HUES64 (cell line): ENCODE results near the gene DHRS9.

ENCODE experiments used
- H3K27ac ChIP-seq: 2 replicates; pipeline ENCODE4 v1.7.0; 2013; ENCODE audit warnings: low read depth, low read length, inconsistent platforms
- H3K27me3 ChIP-seq: 2 replicates; pipeline ENCODE4 v1.6.1; 2013; ENCODE audit warnings: mild to moderate bottlenecking, low read length; ENCODE audit not compliant: insufficient read depth
- H3K36me3 ChIP-seq: 2 replicates; pipeline ENCODE4 v1.6.1; 2013; ENCODE audit warnings: mild to moderate bottlenecking, low read length; ENCODE audit not compliant: insufficient read depth
- H3K4me1 ChIP-seq: 2 replicates; pipeline ENCODE4 v1.6.1; 2013; ENCODE audit warnings: mild to moderate bottlenecking, low read length, moderate library complexity; ENCODE audit not compliant: insufficient read depth
- H3K4me3 ChIP-seq: 2 replicates; pipeline ENCODE4 v1.5.1; 2013; ENCODE audit warnings: mild to moderate bottlenecking, low read length, moderate library complexity
- H3K9ac ChIP-seq: 2 replicates; pipeline ENCODE4 v1.6.1; 2013; ENCODE audit warnings: mild to moderate bottlenecking, low read depth, low read length
- H3K9me3 ChIP-seq: 2 replicates; pipeline ENCODE4 v1.6.1; 2013; ENCODE audit warnings: low read depth, low read length; ENCODE audit not compliant: insufficient read depth
- WGBS: fragments of 150-250, 120-280 bp; methylation state at CpG from one replicate; pipeline ENCODE4 v1.1.7; 2013; ENCODE audit warnings: missing lambda C conversion rate; 5-methylcytosine and 5-hydroxymethylcytosine counted together

Gene DHRS9

DNA sequence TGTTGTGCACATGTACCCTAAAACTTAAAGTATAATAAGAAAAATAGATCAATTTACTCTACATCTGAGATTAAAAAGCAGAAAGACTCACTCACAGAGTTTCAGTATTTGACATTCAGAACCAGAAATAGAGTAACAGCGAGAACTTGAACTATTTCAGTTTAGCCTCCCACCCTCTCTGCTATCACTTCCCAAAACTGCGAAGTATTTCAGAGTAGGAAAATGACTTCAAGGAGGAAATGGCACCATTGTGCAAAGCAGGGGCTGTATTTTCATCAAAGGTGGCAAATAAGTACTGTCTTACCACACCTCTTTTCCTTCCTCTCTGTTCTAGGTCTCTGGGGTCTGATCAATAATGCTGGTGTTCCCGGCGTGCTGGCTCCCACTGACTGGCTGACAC lies 13.6 kb downstream of the DHRS9 start:
- Histone ChIP-seq H3K9me3 (no peaks in the 10 kb centered on the region), H3K4me3 (no peak overlapping the region), H3K4me1 (no peaks in the 10 kb centered on the region), H3K36me3 (no peaks in the 10 kb centered on the region), H3K27me3 (no peaks in the 10 kb centered on the region), H3K27ac (no peak overlapping the region), H3K9ac (no peak overlapping the region)
- WGBS = 94% methylated on average over 4 of the region's 4 CpGs

DNA sequence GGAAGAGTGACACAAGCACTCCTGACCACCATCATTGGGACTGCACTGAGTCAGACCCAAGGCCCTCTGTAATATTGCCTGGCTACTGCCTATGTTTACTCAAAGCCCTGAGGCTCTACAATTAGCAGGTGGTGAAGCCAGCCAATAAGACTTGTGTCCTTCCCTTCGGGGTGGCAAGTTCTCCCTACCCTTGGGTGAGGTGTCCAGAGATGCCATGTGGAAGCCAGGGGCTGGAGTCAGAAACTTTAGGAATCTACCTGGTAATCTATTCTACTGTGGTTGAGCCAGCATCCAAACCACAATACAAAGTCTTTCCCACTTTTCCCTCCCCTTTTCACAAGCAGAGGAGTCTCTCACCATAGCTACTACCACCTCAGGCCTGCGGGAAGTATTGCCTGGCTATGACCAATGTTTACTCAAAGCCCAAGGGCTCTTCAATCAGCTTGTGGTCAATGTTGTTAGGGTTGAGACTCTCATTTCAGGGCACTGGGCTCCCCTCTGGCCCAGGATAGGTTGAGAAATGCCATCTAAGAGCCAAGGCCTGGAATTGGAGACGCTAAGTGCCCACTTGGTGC lies 17.6 kb downstream of the DHRS9 start:
- H3K27me3 ChIP-seq = no peaks in the 10 kb centered on the region
- 97% methylated on average over 3 of the region's 3 CpGs for WGBS
- no peak overlapping the region for H3K9ac ChIP-seq
- no peaks in the 10 kb centered on the region for H3K36me3 ChIP-seq
- H3K27ac ChIP-seq = no peak overlapping the region
- no peak overlapping the region for H3K4me3 ChIP-seq
- no peaks in the 10 kb centered on the region for H3K9me3 ChIP-seq
- H3K4me1 ChIP-seq = no peaks in the 10 kb centered on the region

DNA sequence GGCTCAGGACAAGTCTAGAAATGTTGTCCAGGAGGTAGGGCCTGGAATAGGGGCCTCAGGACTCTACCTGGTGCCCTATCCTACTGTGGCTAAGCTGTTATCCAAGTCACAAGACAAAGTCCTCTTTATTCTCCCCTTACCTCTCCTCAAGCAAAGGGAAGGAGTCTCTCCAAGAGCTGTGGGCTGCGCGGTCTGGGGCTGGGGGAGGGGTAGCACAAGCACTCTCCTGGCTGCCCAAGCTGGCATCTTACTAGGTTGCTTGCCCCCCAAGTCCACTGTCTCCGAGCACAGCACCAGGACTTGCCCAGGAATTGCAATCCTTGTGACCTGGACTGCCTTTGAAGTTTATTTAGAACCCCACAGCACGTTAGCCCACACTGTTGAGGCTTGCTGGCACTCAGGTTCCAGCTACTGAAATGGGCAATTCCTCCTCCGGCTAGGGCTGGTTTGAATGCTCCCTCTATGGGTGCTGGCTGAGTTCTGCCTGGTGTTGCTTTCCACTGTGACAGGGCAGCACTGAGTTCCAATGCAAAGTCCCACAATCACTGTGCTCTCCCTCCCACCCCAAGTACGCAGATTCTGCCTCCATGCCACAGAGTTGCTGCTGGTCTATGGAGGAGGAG lies 18.5 kb downstream of the DHRS9 start:
- H3K4me1 ChIP-seq = no peaks in the 10 kb centered on the region
- no peaks in the 10 kb centered on the region for H3K36me3 ChIP-seq
- H3K9ac ChIP-seq = no peak overlapping the region
- H3K27me3 ChIP-seq = peaks cover 6% of the 10 kb centered on the region; the same call in 1 of the 2 replicates
- H3K27ac ChIP-seq = no peak overlapping the region
- H3K4me3 ChIP-seq = no peak overlapping the region
- WGBS = 86% methylated on average over 5 of the region's 6 CpGs
- H3K9me3 ChIP-seq = no peaks in the 10 kb centered on the region

DNA sequence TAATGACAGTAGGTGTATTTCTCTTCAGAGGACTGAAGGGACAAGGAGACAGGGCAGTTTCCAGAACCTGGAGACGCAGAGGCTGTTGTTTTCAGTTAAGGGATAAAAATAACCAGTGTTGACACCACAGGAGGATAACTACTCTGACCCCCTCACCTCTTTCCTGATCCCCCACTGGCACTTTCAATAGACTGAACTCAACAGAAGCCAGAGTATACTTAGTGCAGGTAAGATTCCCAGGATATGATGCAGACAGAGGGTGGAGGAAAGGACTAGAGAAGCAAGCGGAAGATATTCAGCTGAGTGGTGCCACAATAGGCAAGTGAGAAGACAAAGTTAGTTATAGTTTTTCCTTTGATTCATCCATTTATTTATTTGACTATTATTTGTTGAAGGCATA lies 19.8 kb downstream of the DHRS9 start:
- Histone ChIP-seq H3K9ac (no peak overlapping the region), H3K9me3 (no peaks in the 10 kb centered on the region), H3K4me1 (no peaks in the 10 kb centered on the region), H3K27me3 (peaks cover 18% of the 10 kb centered on the region; the same call in 1 of the 2 replicates), H3K4me3 (no peak overlapping the region), H3K36me3 (no peaks in the 10 kb centered on the region), H3K27ac (no peak overlapping the region)
- 91% methylated on average over 2 of the region's 2 CpGs for WGBS

DNA sequence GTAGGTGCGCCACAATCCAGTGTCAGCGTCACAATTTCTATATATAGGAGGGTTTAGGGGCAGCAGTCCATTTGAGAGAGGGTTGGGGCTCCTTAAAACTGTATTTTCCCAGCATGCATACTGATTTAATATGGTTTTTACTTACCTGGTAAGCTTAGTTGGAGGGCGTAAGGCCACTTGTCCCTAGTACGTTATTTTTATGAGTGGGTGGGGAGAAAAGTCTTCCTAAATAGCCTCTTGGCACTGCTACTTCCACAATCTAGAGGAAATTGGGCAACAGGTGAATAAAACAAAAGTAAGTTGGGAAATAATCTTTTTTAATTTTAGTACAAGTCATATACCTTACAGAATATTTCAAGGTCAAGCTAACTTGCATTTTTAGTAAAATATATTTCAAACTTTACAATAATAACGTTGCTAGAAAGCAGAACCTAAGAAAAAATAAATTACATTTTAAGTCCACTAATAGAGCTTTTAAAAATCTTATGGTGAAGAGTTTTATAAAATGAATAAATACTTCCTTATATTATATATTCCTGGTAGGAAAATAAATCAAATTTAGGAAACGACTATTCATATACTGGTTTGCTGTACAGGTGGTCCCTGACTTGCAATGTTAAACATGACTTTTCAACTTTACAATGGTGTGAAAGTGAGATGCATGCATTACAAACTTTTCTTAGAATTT lies 20.9 kb downstream of the DHRS9 start:
- Histone ChIP-seq H3K36me3 (no peaks in the 10 kb centered on the region), H3K4me1 (no peaks in the 10 kb centered on the region), H3K27me3 (peaks cover 23% of the 10 kb centered on the region; the same call in 1 of the 2 replicates), H3K27ac (no peak overlapping the region), H3K4me3 (no peak overlapping the region), H3K9ac (no peak overlapping the region), H3K9me3 (no peaks in the 10 kb centered on the region)
- WGBS = over 99% methylated on average over 5 of the region's 6 CpGs

DNA sequence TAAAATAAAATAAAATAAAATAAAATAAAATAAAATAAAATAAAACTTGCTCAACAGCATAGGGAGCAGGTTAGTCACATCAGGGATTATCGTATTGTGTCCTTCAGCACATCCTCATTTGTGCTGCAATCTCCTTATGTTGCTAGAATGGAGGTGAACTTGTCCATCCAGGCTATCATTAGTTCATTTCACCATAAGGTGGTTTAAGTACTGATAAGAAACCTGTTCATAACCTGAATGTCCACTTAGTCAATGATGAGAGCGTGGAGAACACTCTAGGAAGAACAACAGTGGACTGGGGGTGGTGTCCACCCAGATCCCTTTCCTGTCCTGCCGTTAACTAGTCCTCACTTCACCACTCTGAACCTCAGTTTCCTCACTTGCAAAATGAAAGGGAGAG lies 21.9 kb downstream of the DHRS9 start:
- H3K27ac ChIP-seq = no peak overlapping the region
- H3K27me3 ChIP-seq = peaks cover 29% of the 10 kb centered on the region; the same call in 1 of the 2 replicates
- no peaks in the 10 kb centered on the region for H3K9me3 ChIP-seq
- H3K4me1 ChIP-seq = no peaks in the 10 kb centered on the region
- 100% methylated on average over 3 of the region's 3 CpGs for WGBS
- no peak overlapping the region for H3K9ac ChIP-seq
- no peak overlapping the region for H3K4me3 ChIP-seq
- H3K36me3 ChIP-seq = no peaks in the 10 kb centered on the region

DNA sequence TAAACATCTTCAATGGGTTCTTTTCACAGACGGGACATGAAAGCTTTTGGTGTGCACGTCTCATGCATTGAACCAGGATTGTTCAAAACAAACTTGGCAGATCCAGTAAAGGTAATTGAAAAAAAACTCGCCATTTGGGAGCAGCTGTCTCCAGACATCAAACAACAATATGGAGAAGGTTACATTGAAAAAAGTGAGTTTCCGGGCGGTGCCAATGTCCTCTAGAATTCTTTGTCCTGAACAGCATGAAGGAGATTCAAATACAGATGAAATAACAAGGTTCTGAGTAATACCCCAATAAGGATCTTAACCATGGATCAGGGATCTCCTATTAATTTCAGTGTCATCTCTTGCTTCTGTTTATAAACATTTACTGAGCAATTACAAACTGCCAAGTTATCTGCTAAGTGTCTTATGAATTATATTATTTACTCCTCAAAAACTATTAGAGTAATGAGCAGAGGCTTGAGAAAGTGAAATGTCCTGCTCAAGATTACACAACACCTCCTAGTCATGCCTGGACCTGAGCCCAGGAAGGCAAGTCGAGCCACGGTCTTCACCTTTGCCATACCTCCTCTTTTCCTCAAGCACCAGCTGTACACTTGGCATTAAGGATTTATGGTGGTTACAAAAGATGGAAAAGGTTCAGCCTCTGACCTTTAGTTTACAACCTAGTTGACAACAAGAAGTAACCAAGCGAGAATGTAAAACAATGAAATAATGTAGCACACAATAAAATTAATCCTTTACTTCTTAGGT lies 22.6 kb downstream of the DHRS9 start:
- WGBS = 86% methylated on average over 7 of the region's 8 CpGs
- Histone ChIP-seq H3K27me3 (peaks cover 31% of the 10 kb centered on the region; the same call in 1 of the 2 replicates), H3K36me3 (no peaks in the 10 kb centered on the region), H3K9me3 (no peaks in the 10 kb centered on the region), H3K4me1 (no peaks in the 10 kb centered on the region), H3K9ac (no peak overlapping the region), H3K27ac (no peak overlapping the region), H3K4me3 (no peak overlapping the region)

DNA sequence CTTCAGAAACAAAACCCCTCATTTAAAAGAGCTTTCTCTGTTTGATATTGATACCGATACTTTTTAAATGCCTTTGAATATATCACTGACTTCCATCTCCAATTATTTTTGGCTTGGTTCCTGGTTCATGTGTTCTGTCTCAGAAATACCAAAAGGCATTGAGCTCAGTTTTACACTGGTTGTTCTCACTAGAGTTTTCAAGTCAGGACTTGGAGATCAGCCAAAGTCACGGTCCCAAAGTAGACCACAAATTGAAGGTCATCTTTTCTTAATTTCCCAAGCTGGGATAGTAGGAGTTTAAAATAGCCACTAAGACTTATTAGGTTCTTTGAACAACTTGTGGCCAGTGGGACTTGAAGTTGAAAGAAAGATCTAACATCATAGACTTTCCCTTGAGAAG lies 24.2 kb downstream of the DHRS9 start:
- Histone ChIP-seq H3K9ac (no peak overlapping the region), H3K4me3 (no peak overlapping the region), H3K27me3 (peaks cover 37% of the 10 kb centered on the region; the same call in 1 of the 2 replicates), H3K4me1 (no peaks in the 10 kb centered on the region), H3K36me3 (no peaks in the 10 kb centered on the region), H3K27ac (no peak overlapping the region), H3K9me3 (no peaks in the 10 kb centered on the region)
- 96% methylated on average over 2 of the region's 2 CpGs for WGBS

DNA sequence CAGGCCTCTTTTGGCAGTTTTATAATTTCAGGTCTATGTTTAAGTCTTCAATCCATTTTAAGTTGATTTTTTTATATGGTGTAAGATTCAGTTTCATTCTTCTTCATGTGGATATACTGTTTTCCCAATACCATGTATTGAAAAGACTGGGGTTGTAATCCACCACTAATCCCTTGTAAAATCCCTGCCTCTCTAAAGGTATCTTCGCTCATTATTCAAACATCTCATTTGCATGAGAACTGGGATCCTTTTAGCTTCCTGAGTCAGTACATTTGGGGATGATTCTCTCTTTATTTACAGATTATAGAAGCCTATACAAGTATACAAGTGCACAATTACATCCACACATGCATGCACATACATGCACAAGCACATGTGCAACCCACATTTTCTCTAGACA lies 25.3 kb downstream of the DHRS9 start:
- 60% methylated on average over 1 of the region's 1 CpG for WGBS
- Histone ChIP-seq H3K9me3 (no peaks in the 10 kb centered on the region), H3K4me1 (no peaks in the 10 kb centered on the region), H3K9ac (no peak overlapping the region), H3K4me3 (no peak overlapping the region), H3K36me3 (no peaks in the 10 kb centered on the region), H3K27ac (no peak overlapping the region), H3K27me3 (peaks cover 37% of the 10 kb centered on the region; the same call in 1 of the 2 replicates)

DNA sequence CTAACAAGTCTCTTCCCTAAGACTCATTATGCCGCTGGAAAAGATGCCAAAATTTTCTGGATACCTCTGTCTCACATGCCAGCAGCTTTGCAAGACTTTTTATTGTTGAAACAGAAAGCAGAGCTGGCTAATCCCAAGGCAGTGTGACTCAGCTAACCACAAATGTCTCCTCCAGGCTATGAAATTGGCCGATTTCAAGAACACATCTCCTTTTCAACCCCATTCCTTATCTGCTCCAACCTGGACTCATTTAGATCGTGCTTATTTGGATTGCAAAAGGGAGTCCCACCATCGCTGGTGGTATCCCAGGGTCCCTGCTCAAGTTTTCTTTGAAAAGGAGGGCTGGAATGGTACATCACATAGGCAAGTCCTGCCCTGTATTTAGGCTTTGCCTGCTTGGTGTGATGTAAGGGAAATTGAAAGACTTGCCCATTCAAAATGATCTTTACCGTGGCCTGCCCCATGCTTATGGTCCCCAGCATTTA lies 26.3 kb downstream of the DHRS9 start:
- H3K27ac ChIP-seq = no peak overlapping the region
- no peaks in the 10 kb centered on the region for H3K9me3 ChIP-seq
- no peak overlapping the region for H3K9ac ChIP-seq
- H3K4me1 ChIP-seq = no peaks in the 10 kb centered on the region
- H3K4me3 ChIP-seq = no peak overlapping the region
- no peaks in the 10 kb centered on the region for H3K36me3 ChIP-seq
- WGBS = 91% methylated on average over 4 of the region's 5 CpGs
- H3K27me3 ChIP-seq = peaks cover 37% of the 10 kb centered on the region; the same call in 1 of the 2 replicates

DNA sequence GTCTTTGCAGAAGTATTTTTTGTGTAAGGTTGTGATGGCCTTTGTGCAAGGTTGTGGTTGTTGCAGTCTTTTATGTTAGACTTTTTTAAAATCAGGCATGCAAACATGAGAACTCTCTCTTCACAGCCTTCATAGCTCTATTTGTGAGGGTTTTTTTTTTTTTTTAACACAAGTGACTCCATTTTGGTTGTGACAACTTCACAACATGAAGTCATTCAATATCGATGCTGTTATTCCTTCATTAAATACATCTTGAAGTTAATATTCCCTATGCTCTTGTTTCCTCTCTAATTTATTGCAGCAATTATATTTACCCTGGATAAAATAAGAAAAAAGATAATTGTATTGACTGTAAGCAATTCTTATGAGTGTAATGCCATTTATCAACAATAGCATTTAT lies 35.5 kb downstream of the DHRS9 start:
- Histone ChIP-seq H3K27ac (no peak overlapping the region), H3K9me3 (no peaks in the 10 kb centered on the region), H3K4me1 (no peaks in the 10 kb centered on the region), H3K4me3 (no peak overlapping the region), H3K36me3 (no peaks in the 10 kb centered on the region), H3K27me3 (no peaks in the 10 kb centered on the region), H3K9ac (no peak overlapping the region)
- WGBS = 100% methylated on average over 1 of the region's 1 CpG
